NCI-H146 (cell line): ENCODE data around the gene SPINK2.

Experiments
- DNase-seq: peaks from one replicate; lab custom pipeline; 2025; lab: John Stamatoyannopoulos, UW

Gene SPINK2

DNA sequence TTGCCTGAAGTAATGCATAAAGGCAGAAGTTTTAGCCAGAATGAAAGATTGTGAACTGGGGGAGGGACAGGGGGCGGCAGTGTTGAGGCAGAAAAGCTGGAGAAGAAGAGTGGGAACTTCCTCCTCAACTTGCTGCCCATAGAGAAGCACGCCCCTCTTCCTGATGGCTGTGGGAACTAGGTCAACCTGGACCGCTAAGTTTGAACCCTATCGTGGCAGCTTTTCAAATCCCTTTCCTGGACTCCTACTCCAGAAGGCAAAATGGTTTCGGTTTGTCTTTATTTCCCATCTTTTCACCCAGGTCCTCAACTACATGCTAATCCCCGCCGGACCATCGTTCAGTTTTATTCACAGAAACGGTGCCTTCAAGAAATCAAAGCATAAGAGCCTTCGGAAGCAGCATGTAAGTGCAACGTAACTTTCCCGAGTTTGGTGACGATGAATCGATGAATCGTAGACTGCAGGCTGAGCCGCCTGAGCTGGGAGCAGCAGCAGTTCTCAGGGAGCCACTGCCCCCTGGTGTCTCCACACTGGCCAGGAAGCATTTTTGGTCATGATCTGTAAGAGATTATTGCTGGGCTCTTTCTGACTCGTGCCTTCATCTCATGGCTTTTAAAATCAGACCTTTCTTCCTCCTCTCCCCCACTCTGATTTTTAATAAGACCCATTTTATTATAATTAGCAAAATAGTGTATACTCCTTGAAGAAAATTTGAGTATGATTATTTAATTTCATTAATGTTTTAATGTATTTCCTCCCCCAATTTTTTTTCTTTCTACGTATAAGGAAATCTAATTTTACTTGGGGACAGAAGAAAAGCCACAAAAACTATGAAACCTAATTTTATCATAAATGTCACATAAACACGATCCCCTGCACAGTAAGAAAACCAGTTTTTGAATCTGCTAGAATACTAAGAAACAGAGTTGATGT lies 21.4 kb downstream of the SPINK2 start:
- peak; percentile 64 for DNase-seq

DNA sequence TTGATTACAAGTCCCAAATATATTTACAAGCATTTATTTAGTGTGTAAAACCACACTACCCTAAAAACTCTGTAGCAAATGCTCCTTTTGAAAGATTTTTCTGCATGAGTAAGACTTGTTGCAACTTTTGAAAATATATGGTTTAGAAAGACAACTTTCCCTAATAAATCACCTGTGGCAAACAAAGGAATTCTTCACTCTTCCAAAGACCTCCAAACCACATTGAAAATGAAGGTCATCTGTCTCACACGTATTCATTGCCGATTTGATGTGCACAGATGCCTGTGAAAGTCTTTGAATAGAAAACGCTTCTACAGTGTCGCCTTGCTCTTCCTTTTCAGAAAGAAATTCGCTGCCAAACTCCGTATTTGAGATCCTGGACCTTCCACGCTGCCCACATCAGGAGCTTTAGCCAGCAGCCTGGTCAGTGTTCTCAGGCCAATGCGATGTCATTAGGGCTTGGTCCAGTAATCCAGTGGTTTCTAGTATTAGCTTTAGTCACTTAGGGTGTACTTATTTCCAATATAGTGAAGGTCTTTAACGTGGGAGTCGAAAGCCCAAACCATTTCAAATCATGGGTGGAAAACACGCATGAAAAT lies 22.2 kb downstream of the SPINK2 start:
- no peak for DNase-seq

DNA sequence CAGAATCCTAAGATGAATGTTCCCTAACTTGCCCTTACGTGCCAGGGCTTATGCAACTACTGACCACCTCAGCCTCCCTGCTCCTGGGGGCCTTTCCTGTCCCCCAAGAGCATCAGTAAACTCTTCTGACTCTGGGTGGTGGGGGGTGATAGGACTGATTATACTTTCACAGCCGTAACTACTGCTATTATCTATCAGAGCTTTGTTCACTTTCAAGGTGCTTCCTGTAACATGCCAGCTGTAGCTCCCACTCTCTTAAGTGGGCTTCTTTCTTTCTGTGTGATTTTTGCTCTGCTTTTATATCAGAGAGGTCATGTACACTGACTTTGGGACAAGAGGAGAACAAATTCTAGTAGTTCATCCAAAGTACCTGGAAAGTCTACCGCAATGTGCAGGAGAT lies 25.3 kb downstream of the SPINK2 start:
- no peak for DNase-seq

DNA sequence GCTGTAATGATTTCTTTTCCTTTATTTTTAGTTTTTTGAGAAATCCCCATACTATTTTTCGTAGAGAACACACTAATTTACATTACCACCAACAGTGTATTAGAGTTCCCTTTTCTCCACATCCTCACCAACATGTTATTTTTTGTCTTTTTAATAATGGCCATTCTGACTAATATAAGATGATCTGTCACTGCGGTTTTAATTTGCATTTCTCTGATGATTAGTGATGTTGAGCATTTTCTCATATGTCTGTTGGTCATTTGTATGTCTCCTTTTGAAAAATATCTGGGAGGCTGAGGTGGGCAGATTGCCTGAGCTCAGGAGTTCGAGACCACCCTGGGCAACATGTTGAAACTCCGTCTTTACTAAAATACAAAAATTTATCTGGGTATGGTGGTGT lies 30.2 kb downstream of the SPINK2 start:
- DNase-seq, result no peak

DNA sequence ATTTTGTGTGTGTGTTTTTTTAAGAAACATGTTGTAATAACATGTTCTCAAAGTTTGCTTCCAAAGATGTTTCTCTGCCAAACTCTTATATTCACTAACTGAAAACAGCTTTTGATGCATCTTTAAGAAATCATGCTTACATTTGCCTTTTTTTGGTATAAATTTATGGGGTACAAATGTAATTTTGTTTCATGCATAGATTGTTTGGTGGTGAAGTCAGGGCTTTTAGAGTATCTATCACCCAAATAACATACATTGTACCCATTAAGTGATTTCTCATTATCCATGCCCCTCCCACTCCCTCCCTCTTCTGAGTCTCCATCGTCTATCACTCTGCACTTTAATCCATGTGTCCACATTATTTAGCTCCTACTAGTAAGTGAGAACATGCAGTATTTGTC lies 30.8 kb downstream of the SPINK2 start:
- DNase-seq, result no peak

DNA sequence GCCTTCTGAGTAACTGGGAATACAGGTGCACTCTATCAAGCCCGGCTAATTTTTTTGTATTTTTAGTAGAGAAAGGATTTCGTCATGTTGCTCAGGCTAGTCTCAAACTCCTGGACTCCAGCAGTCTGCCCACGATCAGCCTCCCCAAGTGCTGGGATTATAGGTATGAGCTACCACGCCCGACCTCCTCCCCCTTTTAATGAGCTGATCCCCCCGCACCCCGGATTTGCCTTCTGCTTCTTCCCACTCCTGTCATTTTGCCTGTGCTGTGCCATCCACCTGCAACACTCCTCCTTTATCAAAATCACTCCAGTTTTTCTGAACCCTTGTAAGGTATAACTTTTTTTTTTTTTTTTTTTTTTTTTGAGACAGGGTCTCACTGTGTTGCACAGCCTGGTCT lies 33.4 kb downstream of the SPINK2 start:
- DNase-seq, result no peak

DNA sequence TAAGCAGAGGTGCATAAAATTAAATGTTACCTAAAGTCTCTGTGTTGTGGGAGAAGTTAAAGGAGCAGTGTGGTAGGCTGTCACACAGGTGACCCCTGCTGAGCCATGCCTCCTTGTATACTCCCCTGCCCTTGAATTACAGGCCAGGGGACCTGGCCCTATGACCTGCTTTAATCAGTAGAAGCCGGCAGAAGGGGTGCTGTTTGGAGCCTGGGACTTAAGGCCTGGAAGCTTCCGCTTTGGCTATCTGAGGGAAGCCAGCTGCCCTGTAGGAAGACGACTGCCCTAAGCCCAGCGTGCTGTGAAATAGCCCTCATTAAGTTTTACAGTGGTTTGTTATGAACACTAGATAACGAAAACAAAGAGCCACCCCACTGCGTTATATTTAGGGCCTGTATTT lies 34.1 kb downstream of the SPINK2 start:
- DNase-seq, result peak; percentile 32

DNA sequence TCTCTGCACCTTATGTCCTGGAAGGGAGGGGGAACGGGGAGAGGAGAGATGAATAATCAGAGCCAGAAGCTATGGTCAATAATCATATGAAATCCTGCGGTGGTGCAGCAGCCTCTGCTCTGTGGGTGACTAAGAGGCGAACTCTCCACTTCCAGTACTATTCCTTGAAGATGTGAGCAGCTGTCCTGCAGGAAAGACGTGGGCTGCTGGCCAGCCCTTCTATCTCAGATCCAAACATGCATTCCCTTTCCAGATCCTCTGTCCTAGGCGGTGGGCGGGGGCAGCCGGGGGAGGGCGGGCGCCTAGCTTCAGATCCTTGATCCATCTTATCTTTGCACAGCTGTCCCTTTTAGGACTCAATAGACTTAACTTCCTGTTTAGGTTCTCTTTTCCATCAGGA lies 34.5 kb downstream of the SPINK2 start:
- DNase-seq, result no peak

DNA sequence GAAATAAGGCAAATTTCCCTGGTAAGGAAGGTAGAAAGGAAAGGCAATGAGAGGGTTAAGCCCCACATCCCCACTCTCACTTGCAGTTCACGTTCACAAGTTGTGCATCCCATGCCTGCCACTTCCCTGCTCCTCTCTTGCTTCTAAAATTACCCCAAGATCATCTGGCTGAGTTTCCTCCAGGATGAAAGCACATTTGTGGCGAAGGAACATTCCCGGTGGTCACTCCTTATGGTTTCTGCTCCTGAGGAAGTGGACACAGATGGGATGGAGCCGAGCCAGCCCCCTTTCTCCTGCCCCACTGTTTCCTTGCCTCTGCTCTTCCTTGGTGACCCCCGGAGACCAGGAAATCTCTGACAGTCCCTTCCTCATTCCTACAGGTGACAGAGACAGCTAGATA lies 37.5 kb downstream of the SPINK2 start:
- DNase-seq, result no peak

DNA sequence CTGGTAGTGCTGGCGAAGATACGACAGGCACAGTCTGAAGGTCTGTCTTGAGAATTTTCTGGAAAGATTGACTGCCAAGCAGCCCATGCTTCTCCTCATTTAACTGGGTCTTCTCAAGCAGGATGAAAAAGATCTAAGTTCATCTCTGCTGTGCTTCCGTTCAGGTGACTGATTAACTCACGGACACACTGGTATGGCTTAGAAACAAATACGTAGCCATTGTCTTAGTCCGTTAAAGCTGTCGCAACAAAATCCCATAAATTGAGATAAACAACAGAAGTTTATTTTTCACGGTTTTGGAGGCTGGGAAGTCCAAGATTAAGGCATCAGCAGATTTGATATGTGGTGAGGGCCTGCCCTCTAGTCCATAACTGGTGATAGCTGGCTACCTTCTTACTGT lies 39.5 kb downstream of the SPINK2 start:
- DNase-seq, result no peak

DNA sequence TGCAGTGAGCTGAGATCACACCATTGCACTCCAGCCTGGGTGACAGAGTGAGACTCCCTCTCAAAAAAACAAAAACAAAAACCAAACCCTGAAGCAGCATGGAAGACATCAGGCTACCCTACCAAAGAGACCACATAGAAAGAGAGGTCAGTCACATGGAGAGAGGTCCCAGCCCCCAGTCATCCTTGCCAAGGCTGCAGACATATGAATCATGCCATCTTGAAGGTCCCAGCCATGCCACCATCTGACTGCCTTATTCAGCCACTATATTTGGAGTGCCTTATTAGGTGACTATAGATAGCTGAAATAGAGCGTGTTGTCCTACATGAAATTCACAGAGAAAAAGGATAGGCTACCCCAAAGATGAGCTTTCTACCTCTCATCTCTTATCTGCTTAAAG lies 48.2 kb downstream of the SPINK2 start:
- no peak for DNase-seq

DNA sequence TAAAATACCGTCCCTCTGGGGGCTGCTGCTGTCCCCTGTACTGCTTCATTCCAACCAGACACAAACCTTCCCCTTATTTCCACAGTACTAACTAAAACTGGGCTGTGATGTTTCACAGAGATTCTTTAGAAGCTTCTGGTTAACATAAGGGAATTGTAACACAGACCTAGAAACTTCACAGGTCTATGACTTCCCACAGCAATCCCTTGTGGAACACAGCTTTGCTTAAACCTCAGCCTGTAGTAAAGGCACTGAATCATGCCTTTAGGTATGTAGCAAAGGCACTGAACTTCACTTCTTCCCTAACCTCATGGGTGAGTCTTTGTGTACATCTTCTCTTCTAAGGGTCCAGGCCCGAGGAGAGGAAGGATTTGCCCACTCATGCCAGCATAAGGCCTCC lies 49.4 kb downstream of the SPINK2 start:
- DNase-seq, result no peak

DNA sequence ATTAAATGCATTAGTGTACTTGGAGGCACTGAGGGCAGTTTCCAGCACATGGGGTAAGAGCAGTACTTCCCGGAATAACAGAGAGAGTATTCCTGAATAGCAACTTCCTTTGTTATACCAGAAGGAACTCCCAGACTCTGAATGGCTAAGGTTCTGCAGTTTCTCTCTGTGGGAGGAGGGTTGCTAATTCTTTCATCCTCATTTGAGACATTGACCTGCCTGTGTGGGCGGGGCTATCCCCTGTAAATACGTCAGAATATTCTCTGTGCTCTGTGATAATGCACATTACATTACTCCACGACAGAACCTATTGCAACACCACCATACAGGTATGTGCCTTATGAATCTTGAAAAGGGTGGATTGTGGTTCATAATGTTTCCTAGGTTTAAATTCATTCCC lies 52.7 kb downstream of the SPINK2 start:
- DNase-seq, result no peak

DNA sequence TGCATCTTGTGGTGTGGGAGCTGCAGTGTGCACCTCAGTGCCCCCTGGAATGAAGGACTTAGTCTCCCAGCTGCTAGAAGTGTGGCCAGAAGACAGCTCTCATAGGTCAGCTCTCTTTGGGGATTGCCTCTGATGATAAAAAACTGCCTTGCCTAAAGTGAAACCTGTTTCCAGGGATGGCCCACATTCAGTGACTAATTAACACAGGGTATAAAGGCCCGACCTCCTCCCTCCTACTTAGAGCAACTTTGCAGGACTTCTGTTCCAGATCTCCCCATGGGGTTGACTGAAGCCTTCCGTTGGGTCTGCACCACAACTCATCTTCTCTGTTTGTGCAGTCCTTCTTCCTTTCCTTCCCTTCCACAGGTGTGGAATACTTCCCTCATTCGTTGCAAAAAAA lies 53.2 kb downstream of the SPINK2 start:
- DNase-seq, result no peak

DNA sequence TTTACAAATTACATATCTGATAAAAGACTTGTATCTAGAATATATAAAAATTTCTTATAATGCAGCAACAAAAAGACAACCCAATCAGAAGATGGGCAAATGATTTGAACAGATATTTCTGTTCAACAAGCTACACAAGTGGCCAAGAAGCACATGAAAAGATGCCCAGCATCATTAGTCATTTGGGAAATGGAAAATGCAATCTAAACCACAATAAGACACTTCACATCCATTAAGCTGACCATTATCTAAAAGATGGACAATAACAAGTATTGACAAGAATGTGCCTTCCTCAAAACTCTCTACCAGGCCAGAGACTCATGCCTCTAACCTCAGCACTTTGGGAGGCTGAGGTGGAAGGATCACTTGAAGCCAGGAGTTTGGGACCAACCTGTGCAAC lies 53.9 kb downstream of the SPINK2 start:
- no peak for DNase-seq

DNA sequence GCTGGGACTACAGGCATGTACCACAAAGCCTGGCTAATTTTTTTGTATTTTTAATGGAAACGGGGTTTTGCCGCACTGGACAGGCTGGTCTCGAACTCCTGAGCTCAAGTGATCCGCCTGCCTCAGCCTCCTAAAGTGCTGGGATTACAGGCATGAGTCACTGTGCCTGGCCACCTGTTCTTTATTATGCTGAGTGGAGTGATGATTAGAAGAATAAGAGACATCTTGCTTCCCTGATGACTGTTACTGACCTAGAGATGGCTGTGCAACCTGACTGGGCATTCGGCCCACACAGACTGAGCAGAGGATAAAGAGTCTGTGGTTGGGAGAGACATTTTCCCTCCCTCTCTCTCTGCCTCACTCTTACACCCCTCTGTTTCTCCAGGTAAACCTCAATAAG lies 56.7 kb downstream of the SPINK2 start:
- DNase-seq, result no peak

DNA sequence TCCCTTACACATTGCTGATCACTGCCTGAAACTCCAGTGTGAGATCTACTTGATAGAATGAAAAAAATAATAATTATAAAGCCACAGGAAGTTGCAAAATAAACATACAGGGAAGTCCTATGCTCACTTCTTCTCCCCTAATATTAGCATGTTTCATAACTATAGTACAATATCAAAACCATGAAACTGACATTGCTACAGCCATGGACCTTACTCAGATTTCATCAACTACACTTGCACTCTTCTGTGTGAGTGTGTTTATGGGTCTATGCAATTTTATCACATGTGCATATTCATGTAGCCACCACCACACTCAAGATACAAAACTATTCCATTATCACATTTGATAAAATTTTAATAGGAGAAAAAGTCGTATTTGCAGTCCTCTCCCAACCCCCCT lies 57.3 kb downstream of the SPINK2 start:
- no peak for DNase-seq

DNA sequence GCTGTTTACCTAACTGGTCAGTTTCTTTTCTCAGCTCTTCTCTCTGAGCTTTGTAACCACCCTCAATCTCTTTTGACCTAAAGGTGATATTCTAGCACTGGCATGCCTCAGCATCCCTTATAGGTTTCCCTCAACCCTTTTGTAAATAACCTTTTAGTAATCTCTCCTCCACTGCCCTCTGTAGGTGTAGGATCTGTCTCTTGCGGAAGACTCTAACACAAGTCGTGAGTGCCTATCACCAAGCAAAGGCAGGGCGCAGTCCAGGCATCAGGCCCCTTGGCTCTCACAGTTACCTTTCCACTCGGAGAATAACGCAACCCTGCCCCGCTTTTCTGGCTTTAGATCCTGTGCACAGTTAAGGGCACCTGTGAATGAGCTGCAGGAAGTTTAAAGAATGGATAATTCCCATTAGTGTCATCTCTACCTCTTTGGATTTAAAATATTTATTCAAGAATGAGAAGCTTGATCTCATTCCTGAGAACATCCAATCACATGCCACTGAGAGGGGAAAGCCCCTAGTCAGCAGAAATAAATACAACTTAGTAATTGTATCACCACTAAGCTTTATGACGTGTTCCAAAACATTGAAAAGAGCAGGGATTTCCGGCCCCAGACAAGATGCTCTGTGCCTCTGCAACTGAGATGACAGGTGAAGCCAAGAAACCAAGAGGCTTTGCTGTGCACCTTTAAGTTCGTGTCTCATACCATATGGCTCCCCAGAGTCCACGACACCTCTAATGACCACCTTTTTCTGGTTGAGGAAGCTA lies 58.8 kb downstream of the SPINK2 start:
- no peak for DNase-seq

DNA sequence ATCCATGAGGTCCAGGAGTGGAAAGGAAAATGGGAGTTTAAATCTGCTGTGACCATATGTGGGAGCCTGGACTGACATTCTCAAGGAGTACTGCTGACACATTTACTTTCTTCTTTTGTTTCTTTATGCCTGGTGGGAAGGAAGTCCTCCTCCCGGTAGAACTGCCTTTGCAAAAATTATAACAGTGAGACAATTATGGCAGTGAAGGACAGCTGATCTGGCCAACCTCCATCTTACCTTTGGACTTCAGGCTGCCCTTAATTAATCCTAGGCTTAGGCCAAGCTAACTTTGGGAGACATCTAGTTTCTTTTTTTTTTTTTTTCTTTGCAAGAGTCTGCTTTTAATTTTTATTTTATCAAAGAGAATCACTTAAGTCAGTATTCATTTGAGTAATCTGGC lies 61.3 kb downstream of the SPINK2 start:
- DNase-seq, result no peak
